CD4-positive, alpha-beta T cell (primary cell): ENCODE data around the gene RCN2. TPM values are rescaled to one million over a fixed set of nuclear protein-coding genes. Genes with fewer than 3 reads are reported as not detected.

Experiments
- ATAC-seq: fragments of 200-7000 bp; cut with Tn5 transposase; one replicate; pipeline ENCODE4 v1.10.0; 2022; ENCODE audit warnings: mild to moderate bottlenecking; ENCODE audit not compliant: poor library complexity
- CTCF ChIA-PET: fragments of 350-600 bp; sonication (Branson Sonifier 250); formaldehyde crosslinking; loops from one replicate; lab custom pipeline; 2021; ENCODE audit warnings: antibody characterized with exemption, inconsistent platforms; lab: Charles Lee
- POLR2A ChIA-PET: fragments of 350-600 bp; sonication (Branson Sonifier 250); formaldehyde crosslinking; loops from one replicate; lab custom pipeline; 2021; ENCODE audit warnings: antibody characterized with exemption, inconsistent platforms; lab: Charles Lee
- DNase-seq, 14 experiments: peaks; one replicate each; pipeline ENCODE4 v3.0.0-alpha.2; 2013 to 2020; ENCODE audit warnings: mixed read lengths in 2 of 14
- H3K27ac ChIP-seq, 2 donors: one replicate each; pipeline versions ENCODE4 v1.5.1 to v1.7.0; 2013; ENCODE audit warnings: low read length in 2 of 2, low read depth in 1 of 2, mild to moderate bottlenecking in 1 of 2
- H3K27me3 ChIP-seq, 2 experiments: 1 replicate in 1 of 2; 2 replicates in 1 of 2; pipeline versions ENCODE4 v1.6.1 to v1.7.0; 2013; ENCODE audit warnings: low read length in 2 of 2, control low read depth in 1 of 2, mild to moderate bottlenecking in 1 of 2, moderate library complexity in 1 of 2; ENCODE audit not compliant: insufficient read depth in 2 of 2, control insufficient read depth in 1 of 2
- H3K36me3 ChIP-seq: one replicate; pipeline ENCODE4 v1.6.1; 2013; ENCODE audit warnings: low read length, control low read depth; ENCODE audit not compliant: insufficient read depth
- H3K4me1 ChIP-seq: one replicate; pipeline ENCODE4 v1.6.1; 2013; ENCODE audit warnings: low read length, control low read depth; ENCODE audit not compliant: insufficient read depth
- H3K4me3 ChIP-seq: one replicate; pipeline ENCODE4 v1.5.1; 2013; ENCODE audit warnings: mild to moderate bottlenecking, low read length, moderate library complexity
- H3K9me3 ChIP-seq, 2 experiments: 1 replicate in 1 of 2; 2 replicates in 1 of 2; pipeline versions ENCODE4 v1.6.1 to v1.7.0; 2013; ENCODE audit warnings: low read length in 2 of 2, mild to moderate bottlenecking in 2 of 2, control low read depth in 1 of 2, moderate library complexity in 1 of 2; ENCODE audit not compliant: control insufficient read depth in 1 of 2, insufficient read depth in 1 of 2
- H3K27ac Mint-ChIP-seq: one replicate; pipeline ENCODE4 v1.8.0; 2020; ENCODE audit warnings: mixed read lengths
- H3K27me3 Mint-ChIP-seq: one replicate; pipeline ENCODE4 v1.8.0; 2021; ENCODE audit warnings: mixed read lengths
- H3K36me3 Mint-ChIP-seq: one replicate; pipeline ENCODE4 v1.8.0; 2021; ENCODE audit warnings: low read depth, mixed read lengths
- H3K4me1 Mint-ChIP-seq: one replicate; pipeline ENCODE4 v1.8.0; 2021; ENCODE audit warnings: low read depth, mixed read lengths
- H3K4me3 Mint-ChIP-seq: one replicate; pipeline ENCODE4 v1.8.0; 2020; ENCODE audit warnings: mild to moderate bottlenecking, mixed read lengths
- H3K9me3 Mint-ChIP-seq: one replicate; pipeline ENCODE4 v1.8.0; 2020; ENCODE audit warnings: mixed read lengths
- intact Hi-C, 2 experiments: fragments of 100-400 bp; cut with DNase I in 1 of 2; cut with micrococcal nuclease in 1 of 2; formaldehyde crosslinking; loops; one replicate each; pipeline versions ENCODE4 v1.15.1 to v1.9.0; 2023 to 2025; cut with DNase I, micrococcal nuclease
- total RNA-seq, 174 experiments: library from RNA in 2 of 174; stranded (reverse) in 2 of 174; gene quantifications; one replicate each; pipeline ENCODE4 v1.2.3 and lab custom pipeline; 2021 to 2026
- TF ChIP-seq, protein P1 (sequence below): fragments of 200-600 bp; IDR thresholded peaks from one replicate; pipeline ENCODE4 v1.8.0; 2022; ENCODE audit warnings: antibody characterized with exemption, mild to moderate bottlenecking

Gene RCN2
- total RNA-seq, 2 experiments from 2014 or later, result 18.1 to 19.1 TPM

- no peak overlapping the region for H3K27ac Mint-ChIP-seq
- H3K36me3 ChIP-seq, result peaks cover 31% of the 10 kb centered on the region
These were observed 14.0 kb downstream of the RCN2 start for GRCh38 chr15:76945494-76946093.

GRCh38 chr15:76947454-76947853 lies 15.9 kb downstream of the RCN2 start:
- peaks cover 13% of the 10 kb centered on the region for H3K4me1 Mint-ChIP-seq
- peaks cover 68% of the 10 kb centered on the region for H3K36me3 Mint-ChIP-seq
- H3K27ac Mint-ChIP-seq, result peak overlapping the region; percentile 15
- DNase-seq (no peak), ATAC-seq (no peak)
- TF ChIP-seq, protein P1, sequence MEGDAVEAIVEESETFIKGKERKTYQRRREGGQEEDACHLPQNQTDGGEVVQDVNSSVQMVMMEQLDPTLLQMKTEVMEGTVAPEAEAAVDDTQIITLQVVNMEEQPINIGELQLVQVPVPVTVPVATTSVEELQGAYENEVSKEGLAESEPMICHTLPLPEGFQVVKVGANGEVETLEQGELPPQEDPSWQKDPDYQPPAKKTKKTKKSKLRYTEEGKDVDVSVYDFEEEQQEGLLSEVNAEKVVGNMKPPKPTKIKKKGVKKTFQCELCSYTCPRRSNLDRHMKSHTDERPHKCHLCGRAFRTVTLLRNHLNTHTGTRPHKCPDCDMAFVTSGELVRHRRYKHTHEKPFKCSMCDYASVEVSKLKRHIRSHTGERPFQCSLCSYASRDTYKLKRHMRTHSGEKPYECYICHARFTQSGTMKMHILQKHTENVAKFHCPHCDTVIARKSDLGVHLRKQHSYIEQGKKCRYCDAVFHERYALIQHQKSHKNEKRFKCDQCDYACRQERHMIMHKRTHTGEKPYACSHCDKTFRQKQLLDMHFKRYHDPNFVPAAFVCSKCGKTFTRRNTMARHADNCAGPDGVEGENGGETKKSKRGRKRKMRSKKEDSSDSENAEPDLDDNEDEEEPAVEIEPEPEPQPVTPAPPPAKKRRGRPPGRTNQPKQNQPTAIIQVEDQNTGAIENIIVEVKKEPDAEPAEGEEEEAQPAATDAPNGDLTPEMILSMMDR, result no peak
- no peaks in the 10 kb centered on the region for H3K27me3 Mint-ChIP-seq
- H3K27ac ChIP-seq, result no peak overlapping the region
- peaks cover 33% of the 10 kb centered on the region for H3K36me3 ChIP-seq
- intact Hi-C loops, result no loop called here
- no peaks in the 10 kb centered on the region for H3K4me1 ChIP-seq
- no peaks in the 10 kb centered on the region for H3K27me3 ChIP-seq
- ChIA-PET POLR2A (no interaction called here), CTCF (interaction anchor here (0.7 kb wide), 1 partner anchor 39 kb away, joined by 3 read pairs; no protein-coding TSS in a partner anchor)
- H3K9me3 ChIP-seq, result no peaks in the 10 kb centered on the region
- H3K9me3 Mint-ChIP-seq, result no peaks in the 10 kb centered on the region
- H3K4me3 Mint-ChIP-seq, result no peak overlapping the region
- H3K4me3 ChIP-seq, result no peak overlapping the region

More at GRCh38 chr15:76945494-76946093, 14.0 kb downstream of the RCN2 start:
- H3K4me1 Mint-ChIP-seq, result peaks cover 6% of the 10 kb centered on the region
- Histone ChIP-seq H3K4me3 (no peak overlapping the region), H3K27ac (no peak overlapping the region), H3K27me3 (no peaks in the 10 kb centered on the region), H3K4me1 (no peaks in the 10 kb centered on the region), H3K9me3 (no peaks in the 10 kb centered on the region)
- no peaks in the 10 kb centered on the region for H3K27me3 Mint-ChIP-seq
- H3K9me3 Mint-ChIP-seq, result no peaks in the 10 kb centered on the region
- ChIA-PET CTCF (interaction anchor here (1.3 kb wide), 1 partner anchor 10 kb away, joined by 3 read pairs; no protein-coding TSS in a partner anchor), POLR2A (interaction anchor here (1.0 to 1.2 kb wide), 2 partner anchors 15 to 51 kb away, joined by 3 to 4 read pairs; partner anchors contain the start of gene RCN2)
- intact Hi-C loops, result no loop called here
- TF ChIP-seq, protein P1, result no peak
- no peak for DNase-seq
- no peak for ATAC-seq
- H3K4me3 Mint-ChIP-seq, result no peak overlapping the region
- peaks cover 69% of the 10 kb centered on the region for H3K36me3 Mint-ChIP-seq

DNA sequence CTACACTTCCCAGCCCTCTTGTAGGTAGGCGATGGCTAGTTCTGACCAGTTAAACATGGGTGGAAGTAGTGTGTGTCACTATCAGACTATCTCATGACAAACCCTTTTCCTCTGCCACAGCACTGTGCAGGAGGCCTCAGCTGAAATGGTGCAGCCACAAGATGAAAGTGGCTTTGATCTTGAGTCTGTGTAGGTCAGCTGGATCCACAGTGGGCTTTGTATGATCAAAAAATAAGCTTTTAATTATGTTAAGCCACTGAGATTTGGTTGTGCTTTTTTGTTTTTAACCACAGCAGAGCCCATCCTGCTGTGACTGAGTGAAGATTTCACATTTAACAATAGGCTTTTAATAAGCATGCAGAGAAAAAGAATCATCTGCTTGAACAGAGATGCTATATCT lies 19.7 kb downstream of the RCN2 start:
- ChIA-PET POLR2A (no interaction called here), CTCF (interaction anchor here (1.2 to 1.5 kb wide), 4 partner anchors 9 to 104 kb away, joined by 3 to 4 read pairs (median 3); no protein-coding TSS in a partner anchor)
- no peak overlapping the region for H3K4me3 Mint-ChIP-seq
- H3K4me3 ChIP-seq, result no peak overlapping the region
- no peak overlapping the region for H3K27ac ChIP-seq
- intact Hi-C loops, result no loop called here
- H3K27me3 Mint-ChIP-seq, result no peaks in the 10 kb centered on the region
- H3K27me3 ChIP-seq, result no peaks in the 10 kb centered on the region
- H3K4me1 ChIP-seq, result no peaks in the 10 kb centered on the region
- no peak for ATAC-seq
- H3K9me3 Mint-ChIP-seq, result no peaks in the 10 kb centered on the region
- no peak for DNase-seq
- no peaks in the 10 kb centered on the region for H3K9me3 ChIP-seq
- H3K36me3 ChIP-seq, result peaks cover 19% of the 10 kb centered on the region
- no peak overlapping the region for H3K27ac Mint-ChIP-seq
- TF ChIP-seq, protein P1, result no peak
- H3K36me3 Mint-ChIP-seq, result peaks cover 40% of the 10 kb centered on the region
- H3K4me1 Mint-ChIP-seq, result peaks cover 13% of the 10 kb centered on the region
